GM21526 (cell line): Measurements from ENCODE around the gene THUMPD2.

ENCODE experiments used
- ATAC-seq: cut with Tn5 transposase; IDR thresholded peaks from one replicate; pipeline ENCODE4 v1.9.1; 2021; ENCODE audit warnings: moderate library complexity; ENCODE audit not compliant: unreplicated experiment, low FRiP score

Gene THUMPD2

DNA sequence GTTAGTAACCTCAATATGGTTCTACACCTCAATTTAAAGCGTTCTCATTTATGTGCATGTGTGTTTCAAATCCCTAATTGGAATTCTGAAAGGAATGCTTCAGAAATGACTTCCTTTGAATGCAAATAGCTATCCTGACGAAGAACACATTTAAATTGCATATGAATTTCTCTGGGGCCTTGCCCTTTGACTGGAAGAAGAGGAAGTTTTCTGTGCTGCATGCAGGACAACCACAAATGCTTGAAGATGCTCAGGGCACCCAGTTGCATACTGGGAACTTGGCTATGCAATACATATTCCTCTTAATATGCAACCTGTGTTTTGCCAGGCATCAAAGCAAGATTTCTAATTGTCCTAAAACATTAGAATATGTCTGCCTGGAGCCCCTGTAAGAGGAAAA is 58.1 kb downstream of the THUMPD2 start:
- no peak for ATAC-seq

DNA sequence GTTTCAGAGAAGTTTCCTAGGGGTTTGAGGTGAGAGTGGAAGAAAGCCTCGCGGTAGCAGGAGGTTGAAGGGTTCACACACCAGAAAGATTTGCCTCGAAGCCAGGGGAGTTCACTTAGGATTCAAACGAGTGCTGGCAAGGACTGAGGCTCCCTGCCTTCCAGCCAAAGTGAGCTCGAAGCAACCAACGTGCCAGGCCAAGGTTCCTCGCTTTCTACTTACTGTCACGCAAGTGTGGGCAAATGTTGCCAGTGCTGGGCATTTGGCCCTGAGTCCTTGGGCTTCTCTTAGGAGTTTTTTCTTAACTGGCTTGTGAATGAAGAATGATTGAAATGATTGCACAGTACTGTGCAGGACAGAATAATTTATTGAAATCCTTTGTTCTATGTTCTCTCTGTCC is 59.7 kb downstream of the THUMPD2 start:
- ATAC-seq, result no peak

DNA sequence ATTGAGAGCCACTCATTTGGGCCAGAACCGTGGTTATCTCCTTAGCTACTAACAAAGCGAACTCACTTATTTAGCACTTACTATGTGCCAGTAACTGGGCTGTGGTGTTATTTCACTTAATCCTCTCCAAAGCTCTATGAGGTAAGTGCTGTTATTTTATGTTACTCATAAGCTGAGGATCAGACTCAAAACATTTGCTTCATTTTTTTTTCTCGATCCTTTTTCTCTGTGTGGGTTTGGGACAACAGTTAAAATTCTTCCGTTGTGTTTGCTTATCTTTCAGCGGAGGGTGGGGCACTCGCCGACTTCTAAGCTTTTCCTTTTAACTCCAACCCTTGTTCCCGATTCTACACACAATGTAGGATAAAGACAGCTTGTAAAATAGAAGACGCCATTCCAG is 60.6 kb downstream of the THUMPD2 start:
- ATAC-seq, result no peak

DNA sequence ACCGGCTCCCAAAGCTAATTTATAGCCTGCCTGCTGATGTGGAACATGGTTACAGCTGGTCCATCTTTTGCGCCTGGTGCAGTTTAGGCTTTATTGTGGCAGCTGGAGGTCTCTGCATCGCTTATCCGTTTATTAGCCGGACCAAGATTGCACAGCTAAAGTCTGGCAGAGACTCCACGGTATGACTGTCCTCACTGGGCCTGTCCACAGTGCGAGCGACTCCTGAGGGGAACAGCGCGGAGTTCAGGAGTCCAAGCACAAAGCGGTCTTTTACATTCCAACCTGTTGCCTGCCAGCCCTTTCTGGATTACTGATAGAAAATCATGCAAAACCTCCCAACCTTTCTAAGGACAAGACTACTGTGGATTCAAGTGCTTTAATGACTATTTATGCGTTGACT is 62.0 kb downstream of the THUMPD2 start:
- ATAC-seq, result no peak

DNA sequence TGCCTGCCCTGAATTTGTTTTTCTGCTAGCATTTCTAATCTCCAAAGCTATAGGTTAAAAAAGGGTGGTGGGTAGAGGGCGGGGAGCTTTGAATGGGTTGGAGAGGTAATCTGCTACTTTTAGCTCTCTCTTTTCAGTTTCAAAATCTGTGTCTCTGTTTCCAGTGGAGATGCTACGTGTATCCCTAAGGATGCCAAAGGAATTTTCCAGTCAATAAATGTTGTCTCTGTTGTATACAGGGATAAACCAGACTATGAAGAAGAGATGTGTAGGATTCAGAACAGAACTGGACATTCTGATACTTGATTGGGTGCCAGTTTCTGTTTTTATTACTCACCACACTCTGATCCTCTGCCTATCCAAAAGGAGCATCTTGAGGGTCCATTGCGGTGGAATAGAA is 63.2 kb downstream of the THUMPD2 start:
- ATAC-seq, result no peak

DNA sequence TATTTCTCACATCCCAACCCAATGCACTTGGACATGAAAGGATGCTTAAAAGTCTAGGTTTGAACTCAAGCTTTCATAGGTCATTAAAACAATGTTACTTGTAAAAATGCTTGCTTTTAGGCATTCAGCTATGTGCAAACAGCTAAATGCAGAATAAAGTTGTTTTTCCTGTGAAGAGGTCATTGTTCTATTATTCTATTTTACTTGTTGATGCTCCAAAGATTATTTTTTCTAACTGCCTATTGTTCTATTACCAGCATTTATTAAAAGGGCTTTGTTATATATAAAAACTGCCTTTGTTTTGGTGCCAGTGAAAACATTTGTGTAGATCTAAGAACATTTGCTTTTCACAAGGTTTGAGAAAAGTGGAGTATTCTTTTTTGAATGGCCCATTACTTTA is 64.0 kb downstream of the THUMPD2 start:
- no peak for ATAC-seq

DNA sequence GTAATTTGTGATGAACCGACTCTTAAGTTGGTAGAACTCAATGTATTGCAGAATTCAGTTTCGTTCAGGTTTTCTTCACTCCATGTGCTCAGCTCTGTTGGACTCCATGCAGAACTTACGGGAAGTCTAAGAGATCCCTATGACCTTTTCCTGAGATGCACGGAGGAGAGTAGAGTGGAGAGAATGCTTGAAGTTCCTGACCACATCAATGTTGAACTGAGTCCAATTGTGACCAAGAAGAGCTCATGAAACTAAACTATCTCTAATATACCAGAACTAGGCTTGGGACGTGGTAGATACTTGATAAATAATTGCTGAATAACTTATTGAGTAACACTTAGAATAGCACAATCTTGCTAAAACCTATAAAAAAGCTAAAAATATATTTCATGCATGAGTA is 66.1 kb downstream of the THUMPD2 start:
- no peak for ATAC-seq

DNA sequence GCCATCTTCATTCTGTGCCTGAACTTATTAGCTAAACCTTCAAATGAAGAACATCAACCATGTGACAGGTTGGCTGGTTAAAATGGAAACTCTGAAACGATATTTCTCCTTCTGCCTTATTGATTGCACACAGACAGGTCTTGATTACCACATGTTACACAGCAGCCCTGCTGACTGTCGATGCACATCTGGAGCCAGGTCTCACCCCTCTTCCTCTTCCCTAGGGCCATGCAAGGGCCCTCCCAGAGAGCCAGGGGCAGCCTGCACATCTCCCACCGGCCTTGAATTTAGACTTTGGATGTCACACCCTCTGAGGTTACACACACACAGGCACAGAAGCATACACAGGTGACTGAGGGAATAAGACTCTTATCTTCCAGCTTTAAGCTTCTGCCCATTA is 68.3 kb downstream of the THUMPD2 start:
- no peak for ATAC-seq

DNA sequence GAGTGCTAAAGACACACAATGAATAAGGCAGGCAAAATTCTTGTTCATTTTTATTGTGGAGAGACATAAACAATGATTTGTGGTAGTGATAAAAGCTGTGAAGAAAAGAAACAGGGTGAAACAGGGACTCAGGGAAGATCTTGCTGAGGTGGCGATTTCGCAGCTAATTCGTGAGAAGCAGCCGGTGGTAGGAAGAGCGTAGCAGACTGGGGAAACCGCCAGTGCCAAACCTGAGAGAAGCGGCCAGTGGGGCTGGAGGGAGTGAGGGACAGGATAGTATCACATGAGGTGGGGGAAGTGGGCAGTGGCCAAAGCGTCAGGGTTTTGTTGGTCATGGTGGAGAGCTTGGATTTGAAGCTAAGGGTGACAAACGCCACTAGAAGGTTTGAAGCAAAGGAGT is 71.1 kb downstream of the THUMPD2 start:
- no peak for ATAC-seq

DNA sequence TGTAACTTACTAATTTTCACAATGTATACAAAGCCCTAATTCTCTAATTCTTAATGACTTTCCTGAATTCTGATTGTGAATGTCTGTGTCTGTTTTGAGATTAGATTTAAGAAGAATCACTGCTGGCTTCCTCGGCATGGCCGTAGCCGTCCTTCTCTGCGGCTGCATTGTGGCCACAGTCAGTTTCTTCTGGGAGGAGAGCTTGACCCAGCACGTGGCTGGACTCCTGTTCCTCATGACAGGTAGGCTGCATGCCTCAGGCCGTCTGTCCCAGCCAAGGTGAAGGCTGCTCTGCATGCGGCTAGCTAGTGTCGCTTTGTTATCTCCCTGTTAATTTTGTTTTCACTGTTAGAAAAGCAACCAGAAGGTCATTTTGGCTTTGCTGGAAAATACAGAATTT is 72.1 kb downstream of the THUMPD2 start:
- no peak for ATAC-seq

DNA sequence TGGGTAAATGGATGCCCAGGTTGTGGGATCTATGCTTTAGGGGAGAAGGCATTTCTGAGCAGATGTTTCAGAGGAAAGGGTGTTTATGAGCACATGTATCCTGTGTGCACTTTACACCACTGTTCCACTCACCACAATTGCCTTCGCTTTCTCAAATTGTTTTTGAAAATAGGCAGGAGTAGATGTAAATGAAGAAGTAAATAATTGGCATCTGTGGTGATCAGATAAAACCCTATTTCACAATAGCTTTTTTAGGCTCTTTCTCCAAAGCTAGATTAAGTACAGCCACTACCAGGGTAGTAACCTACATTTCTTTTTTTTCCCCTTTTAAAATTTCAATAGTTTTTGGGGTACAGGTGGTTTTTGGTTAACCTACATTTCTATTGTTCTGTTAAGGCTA is 72.7 kb downstream of the THUMPD2 start:
- no peak for ATAC-seq

DNA sequence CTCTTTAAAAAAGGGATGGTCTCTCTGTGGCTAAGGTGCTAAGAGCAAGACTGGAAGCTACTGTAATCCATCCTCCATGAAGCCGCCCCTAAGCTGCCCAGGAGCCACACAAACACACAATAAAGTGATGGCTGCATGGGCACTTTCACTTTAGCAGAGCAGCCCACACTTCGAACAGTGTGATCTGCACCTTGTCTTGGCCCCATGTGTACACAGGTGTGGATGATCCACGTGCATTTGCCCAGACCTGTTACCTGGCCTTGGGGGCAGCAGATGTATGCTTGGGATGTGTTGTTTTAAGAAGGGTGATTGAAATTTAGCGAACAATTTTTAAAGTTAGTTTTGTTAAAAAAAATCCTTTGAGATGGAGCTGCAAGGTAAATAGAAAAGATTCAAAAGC is 73.4 kb downstream of the THUMPD2 start:
- ATAC-seq, result no peak

DNA sequence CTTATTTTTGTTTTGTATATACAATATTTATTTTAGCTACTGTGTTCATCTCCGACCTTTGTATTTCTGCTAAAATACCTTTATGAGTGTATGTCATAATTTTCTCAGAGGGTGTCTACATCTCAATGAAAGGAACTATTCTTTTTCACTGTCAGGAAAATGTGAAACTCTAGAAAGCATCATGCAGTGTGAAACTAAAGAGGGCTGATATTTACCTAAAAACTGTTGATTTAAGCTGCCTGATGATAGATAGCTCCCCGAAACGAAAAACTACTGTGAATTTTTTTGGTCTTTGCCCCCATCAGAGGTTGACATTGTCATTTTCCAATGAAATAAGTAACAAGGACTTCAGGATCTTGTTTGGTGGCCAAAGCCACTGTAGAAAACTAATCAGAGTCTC is 74.5 kb downstream of the THUMPD2 start:
- no peak for ATAC-seq

DNA sequence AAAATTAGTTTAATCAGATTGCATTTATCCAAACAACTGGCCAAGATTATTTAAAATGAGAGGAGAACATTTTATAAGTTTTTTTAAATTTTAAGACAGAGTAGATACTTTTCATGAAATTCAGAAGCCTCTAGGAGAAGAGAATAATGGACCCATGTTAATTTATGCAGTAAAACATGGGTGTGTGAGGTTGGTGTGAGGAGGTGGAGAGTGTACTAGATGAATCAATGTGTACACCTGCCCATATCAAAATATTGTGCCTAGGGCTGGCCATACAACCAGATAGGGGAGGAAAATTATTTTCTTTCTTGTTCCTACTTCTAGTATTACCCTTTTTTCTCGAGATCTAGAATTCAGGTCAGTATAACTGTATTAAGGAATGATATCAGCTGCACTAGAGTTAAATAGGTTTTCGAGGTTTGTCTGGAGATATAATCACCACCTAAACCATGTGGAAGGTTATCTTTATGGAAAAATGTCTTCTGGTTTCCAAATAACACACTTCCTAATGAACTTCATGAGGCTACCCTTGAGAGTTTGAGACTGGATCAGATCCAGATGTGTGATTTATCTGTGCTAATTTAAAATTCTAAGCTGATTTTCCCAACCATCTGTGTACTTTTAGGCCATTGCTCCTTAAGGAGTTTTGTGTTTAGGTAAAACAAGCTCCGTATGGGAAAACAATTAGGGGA is 75.7 kb downstream of the THUMPD2 start:
- ATAC-seq, result no peak

DNA sequence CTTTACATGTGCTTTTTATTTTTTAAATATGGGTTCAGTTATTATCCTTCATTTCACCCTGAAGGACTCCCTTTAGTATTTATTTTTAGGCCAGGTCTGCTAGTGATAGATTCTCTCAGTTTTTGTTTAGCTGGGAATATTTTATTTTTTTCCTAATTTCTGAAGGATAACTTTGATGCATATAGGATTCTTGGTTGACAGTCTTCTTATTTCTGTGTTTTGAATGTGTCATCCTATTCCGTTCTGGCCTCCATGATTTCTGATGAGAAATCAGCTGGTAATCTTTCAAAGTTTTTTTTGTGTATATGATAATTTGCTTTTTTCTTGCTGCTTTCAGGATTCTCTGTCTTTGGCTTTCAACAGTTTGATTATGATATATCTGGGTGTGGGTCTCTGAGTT is 77.9 kb downstream of the THUMPD2 start:
- no peak for ATAC-seq

DNA sequence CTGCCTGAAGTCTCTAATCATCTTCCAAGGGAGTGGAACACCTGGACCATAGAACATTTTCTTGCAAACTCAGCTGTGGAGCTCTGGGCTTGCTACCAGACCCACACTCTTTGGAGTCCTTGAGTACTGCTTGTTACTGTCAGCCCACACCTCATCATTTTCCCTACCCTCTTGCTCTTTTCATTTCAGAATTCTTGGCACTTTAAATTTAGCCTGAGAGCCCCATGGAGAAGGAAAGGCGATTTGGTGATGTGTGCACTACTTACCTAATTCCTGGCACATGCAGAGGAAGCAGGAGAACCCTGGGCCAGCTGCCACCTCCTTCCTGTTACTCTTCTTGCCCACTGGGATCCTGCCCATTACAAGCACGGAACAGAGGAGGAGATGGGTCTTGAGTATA is 81.6 kb downstream of the THUMPD2 start:
- ATAC-seq, result no peak

DNA sequence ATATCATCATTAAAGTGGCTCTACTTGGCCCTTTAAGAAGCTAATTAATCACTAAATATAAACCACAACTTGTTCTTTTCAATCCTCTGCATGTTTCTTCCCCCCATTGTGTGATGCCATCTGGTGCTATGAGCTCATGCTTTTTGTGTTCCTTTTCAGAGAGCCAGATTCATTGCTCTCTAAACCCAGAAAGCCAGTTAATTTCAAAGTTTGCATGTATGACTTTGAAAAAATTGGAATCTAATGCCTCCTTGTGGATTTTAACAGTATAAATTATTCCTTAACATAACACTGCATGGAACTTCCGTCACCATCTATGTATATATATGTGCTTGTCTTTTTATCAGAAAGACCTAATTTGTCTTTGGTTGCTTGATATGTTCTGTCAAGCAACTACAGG is 82.2 kb downstream of the THUMPD2 start:
- ATAC-seq, result no peak

DNA sequence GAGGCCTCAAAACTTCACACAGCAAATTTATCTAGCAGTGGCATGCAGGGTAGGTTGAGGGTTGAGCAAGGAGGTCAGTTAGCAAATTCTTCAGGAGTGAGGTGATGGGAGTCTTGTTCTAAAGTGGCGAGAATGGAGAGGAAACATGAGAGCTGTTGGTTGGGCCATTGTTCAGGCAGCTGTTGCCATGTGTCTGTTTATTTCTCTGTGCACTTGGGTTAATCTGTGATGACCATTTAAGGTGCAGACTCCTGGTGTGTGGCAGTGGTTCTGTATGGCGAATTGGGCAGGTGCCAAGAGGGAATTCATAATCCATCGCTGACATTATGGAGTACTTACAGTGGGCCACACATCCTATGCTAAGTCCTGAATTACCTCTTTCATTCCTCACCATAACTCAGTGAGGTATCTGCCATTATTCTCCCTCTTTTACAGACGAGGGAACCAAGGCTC is 82.9 kb downstream of the THUMPD2 start:
- no peak for ATAC-seq

DNA sequence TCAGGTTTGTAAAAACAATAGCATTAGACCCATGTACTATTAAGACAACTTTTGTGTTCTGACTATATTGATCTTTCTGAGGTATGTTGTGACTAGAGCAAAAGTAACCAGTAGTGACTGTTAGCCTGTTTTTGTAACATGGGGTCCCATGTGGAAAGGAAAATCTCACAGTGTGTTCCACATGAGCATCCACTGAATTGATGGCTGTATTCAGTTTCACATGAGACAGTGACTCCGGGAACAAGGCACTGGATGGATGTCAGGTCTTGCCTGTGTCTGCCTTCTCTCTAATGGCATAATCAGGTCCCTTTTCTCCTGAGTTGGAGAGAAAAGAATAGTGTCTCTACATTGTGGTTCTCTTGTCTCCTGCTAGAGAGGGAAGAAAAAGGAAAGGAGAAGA is 85.8 kb downstream of the THUMPD2 start:
- no peak for ATAC-seq

DNA sequence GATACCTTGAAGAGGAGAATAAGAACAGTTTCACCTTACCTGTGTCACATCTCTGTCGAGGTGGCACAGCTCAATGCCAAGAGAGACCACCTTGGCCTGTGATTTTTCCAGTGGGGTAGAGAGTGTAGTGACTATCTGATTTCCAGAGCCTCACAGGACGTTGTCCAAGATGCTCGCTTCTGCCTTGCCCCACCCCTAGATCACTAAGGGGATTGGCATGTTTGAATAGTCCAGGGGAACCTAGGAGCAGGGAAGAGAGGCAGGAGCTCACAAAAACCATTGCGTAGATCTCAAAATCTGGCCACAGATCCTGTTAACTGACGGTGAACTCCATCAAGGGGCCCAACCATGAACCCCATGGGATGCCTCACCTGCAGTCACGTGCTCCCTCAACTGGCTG is 89.2 kb downstream of the THUMPD2 start:
- ATAC-seq, result no peak

DNA sequence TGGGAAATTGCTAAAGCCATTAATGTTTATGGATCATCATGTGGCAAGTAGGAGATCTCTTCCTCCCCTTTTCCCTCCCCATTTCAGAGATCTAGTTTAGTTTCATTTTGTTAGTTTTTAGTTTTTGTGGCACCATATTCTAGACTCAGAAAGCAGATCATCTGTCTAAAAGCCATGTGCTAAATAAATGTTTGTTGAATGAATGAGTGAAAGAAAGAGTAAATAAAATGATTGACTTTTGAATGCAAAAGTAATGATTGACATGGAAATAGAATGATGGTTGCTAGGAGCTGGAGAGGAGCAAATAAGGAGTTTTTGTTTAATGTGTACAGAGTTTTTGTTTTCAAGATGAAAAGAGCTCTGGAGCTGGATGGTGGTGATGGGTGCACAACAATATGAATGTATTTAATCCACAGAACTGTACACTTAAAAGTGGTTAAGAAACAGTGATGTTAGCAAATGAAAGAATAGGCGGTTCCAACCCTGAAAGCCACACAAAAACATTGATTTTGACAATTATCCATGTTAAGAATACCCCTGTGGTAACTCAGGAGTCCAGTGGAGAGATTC is 89.7 kb downstream of the THUMPD2 start:
- ATAC-seq, result no peak

DNA sequence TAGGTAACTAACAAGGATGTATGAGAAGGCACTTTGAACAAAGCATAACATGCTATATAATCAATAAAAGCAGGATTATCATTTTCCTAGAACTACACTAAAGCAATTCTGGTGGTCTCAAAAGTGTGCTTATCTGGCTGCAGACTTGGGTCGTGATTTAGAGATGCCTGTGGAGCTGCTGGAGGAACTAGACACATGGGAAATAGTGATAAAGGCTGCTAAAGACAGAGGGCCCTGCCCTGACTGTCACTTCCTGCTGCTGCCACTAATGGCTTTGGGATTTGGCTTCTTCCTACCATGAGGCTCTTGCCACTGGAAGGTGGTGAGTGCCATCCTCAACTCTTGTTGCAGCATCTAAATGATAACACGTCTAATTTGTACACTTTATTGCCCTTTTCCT is 90.9 kb downstream of the THUMPD2 start:
- ATAC-seq, result no peak

DNA sequence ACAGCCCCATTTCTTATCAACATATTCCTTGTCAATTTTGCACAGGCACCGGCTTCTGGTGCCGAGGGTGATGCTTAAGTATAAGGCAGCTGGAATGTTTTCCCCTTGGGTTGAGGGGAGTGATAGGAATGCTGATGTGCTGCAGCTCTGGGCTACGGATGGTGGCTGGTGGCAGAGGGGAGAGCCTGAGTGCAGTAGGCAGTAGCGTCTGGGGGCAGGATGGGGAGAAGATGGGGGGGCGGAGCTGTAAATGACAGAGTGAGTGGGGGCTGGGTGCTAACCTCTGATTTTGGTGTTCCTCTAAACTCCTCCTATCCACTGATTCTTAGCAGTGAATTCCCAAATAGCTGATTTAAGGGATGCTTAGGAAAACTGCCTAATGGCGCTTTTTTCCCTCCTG is 92.6 kb downstream of the THUMPD2 start:
- ATAC-seq, result no peak
